GM12891 (cell line): ENCODE measurements around the gene TFRC.
"Not testable (repeated sequence)": the region's sequence is repeated elsewhere in the genome, so short reads cannot be mapped to it uniquely, and the experiment has no call there.

Experiments
- DNase-seq: peaks from one replicate; pipeline ENCODE4 v3.0.0; 2011; ENCODE audit warnings: low spot score; ENCODE audit not compliant: insufficient read length
- FAIRE-seq: peaks from 2 replicates; lab custom pipeline; 2011; peaks lifted over from hg19 to GRCh38; lab: Jason Lieb, UNC
- PAX5 ChIP-seq: IDR thresholded peaks from 2 replicates; pipeline ENCODE4 v1.6.1; 2011; ENCODE audit warnings: low read length, moderate library complexity, mild to moderate bottlenecking; ENCODE audit not compliant: insufficient read depth, severe bottlenecking
- POLR2A ChIP-seq: IDR thresholded peaks from 2 replicates; pipeline ENCODE4 v1.6.1; 2011; ENCODE audit warnings: low read depth, low read length, control low read depth
- POLR2AphosphoS5 ChIP-seq: IDR thresholded peaks from 2 replicates; pipeline ENCODE4 v1.6.1; 2011; ENCODE audit warnings: low read depth, low read length, control low read depth
- POU2F2 ChIP-seq: IDR thresholded peaks from 2 replicates; pipeline ENCODE4 v1.6.1; 2011; ENCODE audit warnings: low read depth, mild to moderate bottlenecking, control low read depth, low read length, moderate library complexity
- SPI1 ChIP-seq: IDR thresholded peaks from 2 replicates; pipeline ENCODE4 v1.6.1; 2011; ENCODE audit warnings: low read depth, low read length, control low read depth
- TAF1 ChIP-seq: IDR thresholded peaks from 2 replicates; pipeline ENCODE4 v1.6.1; 2011; ENCODE audit warnings: low read depth, low read length, control low read depth

TFRC gene

DNA sequence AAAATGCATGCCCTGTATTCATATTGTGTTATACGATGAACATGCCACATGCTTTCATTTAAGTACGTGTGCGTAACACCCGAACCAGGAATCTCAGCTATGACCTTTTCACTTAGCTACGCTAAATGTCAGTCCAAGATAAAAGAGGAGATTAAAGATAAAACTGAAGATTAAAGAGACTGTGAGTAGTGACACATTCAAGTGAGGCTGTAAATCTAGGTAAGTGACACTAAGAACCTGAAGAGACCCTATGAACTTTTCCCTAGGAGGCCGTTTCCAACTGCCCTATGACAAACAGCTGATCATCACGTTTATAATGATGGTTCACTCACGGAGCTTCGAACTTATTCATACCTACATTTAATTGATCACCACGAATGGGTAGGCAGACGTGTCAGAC lies 32.2 kb downstream of the TFRC start:
- DNase-seq, result no peak
- TF ChIP-seq TAF1 (no peak), POLR2A (no peak; the same call in 1 of the 2 replicates), SPI1 (no peak), PAX5 (no peak), POLR2AphosphoS5 (no peak; the same call in 1 of the 2 replicates), POU2F2 (no peak)
- no peak for FAIRE-seq

DNA sequence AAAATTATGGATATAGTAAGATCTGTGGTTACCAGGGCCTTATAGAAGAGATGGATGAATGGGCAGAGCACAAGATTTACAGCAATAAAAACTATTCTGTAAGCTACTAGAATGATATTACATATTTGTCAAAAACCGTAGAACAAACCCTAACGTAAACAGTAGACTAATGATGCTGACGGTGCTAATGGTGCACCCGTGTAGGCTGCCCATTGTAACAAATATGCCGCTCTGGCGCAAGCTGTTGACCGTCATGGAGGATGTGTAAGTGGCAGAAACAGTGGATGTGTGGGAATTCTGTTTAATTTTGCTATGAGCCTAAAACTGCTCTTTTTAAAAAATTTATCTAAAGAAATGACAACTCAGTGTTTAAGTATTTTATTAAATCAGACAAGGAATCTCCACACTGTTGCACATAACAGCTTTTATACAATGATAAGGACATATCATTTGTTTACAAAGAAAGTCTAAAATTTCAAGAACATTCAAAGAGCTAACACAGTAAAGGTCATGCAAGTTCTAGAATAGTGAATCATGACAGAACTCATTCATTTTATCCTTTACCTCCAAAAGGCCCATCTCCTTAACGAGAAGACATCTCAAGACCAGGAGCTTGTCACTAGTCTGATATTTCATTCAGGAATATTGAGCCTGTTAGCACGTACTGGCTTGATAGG lies 32.8 kb downstream of the TFRC start:
- TF ChIP-seq POLR2A, result peak; percentile 48; the same call in 1 of the 2 replicates
- no peak for TF ChIP-seq SPI1
- FAIRE-seq (no peak), DNase-seq (no peak)

DNA sequence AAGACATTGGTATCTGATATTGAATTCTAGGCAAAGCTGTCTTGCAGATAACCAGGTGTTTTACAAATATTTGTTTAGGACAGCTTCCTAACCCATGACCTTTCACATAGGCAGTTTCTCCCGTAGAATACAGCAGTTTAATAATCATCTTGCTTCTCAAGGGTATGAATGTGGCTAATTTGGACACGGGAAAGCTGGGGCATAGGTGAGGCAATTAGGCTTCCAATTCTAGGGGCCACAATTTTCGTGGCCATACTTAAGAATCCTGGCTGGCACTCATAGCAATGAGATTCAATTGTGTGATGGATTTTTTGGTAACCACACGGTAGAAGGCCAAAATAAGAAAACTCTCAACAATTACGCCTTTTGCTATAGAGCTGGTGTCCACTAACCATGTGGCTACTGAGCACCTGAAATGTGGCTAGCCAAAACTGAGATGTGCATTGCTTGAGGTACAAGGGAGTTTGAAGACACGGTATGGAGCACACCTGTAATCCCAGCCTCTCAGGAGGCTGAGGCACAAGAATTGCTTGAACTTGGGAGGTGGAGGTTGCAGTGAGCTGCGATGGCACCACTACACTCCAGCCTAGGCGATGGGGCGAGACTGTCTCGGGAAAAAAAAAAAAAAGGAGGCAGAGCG lies 34.4 kb downstream of the TFRC start:
- TF ChIP-seq POU2F2 (no peak), POLR2AphosphoS5 (peak; percentile 60; the same call in 1 of the 2 replicates), POLR2A (peak; percentile 49)
- DNase-seq (no peak), FAIRE-seq (peak; percentile 62)

DNA sequence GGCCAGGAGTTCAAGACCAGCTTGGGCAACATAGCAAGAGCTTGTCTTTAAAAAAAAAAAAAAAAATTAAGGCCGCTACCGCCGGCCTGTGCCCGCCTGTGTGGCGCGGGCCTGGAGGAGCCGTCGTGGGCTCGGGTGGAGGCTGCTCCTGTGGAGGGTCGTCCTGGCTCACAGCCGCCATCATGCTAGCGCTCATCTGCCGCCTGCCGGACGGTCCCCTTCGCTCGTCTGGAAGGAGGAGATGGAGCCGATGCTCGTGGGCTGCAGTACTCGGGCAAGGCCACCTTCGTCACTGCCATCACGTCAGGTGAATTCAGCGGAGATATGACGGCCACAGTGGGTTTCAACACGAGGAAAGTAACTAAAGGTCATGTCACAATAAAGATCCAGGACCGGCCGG lies 37.4 kb downstream of the TFRC start:
- FAIRE-seq, result no peak
- TF ChIP-seq POU2F2, result no peak
- TF ChIP-seq TAF1, result no peak
- no peak for TF ChIP-seq SPI1
- TF ChIP-seq POLR2A, result no peak
- no peak for TF ChIP-seq POLR2AphosphoS5
- no peak for TF ChIP-seq PAX5

DNA sequence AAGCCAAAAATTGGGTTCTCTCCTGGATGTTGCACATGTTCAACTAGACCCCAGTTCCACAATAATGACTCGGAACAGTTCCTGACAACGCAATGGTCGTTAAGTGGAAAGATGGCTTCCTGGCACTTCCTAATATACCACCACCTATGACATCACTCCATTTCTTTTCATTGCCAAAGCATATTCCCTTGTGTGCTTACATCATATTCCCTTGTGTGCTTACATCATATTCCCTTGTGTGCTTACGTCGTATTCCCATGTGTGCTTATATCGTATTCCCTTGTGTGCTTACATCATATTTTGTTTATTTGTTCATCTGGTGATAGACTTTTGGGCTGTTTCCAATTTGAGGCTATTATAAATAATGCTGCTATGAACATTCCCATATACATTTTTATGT lies 39.2 kb downstream of the TFRC start:
- TF ChIP-seq POU2F2, result no peak
- no peak for TF ChIP-seq POLR2AphosphoS5
- TF ChIP-seq TAF1, result no peak
- TF ChIP-seq SPI1, result no peak
- TF ChIP-seq PAX5, result no peak
- TF ChIP-seq POLR2A, result no peak
- FAIRE-seq (no peak), DNase-seq (no peak)

More for the DNA sequence above, 37.4 kb downstream of the TFRC start:
- DNase-seq, result no peak

DNA sequence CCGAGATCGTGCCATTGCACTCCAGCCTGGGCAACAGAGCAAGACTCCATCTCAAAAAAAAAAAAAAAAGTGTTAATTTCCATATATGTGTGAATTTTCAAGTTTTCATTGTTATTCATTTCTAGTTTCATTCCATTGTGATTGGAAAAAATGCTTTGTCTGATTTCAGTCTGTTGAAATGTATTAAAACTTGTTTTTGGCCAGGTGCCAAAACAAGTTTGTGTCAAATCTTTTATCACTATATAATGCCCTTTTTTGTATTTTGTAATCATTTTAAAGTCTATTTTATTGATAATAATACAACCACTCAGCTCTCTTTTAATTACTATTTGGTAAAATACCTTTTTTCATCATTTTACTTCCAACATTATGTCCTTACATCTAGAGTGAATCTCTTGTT lies 42.5 kb downstream of the TFRC start:
- TF ChIP-seq POLR2A (no peak), TAF1 (no peak), SPI1 (no peak), POLR2AphosphoS5 (no peak), POU2F2 (no peak), PAX5 (no peak)
- no peak for DNase-seq
- FAIRE-seq, result no peak

DNA sequence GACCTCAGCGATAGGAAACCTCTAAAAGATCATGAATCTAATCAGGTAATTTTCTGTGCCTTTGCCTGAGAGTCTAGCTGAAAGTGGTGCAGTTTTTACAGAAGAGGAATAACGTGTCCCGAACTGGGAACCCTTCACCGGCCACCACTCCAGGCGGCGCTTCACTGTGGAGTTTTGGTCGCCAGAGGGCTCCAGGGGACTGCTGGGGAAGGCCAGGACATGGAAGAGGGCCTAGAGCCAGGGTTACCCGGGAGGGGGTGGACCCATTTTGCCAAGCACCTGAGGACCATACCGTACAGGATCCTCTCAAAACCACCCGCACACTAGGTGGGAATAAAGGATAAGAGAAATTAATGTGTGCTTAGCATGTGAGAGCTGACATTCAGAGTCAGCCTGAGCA lies 55.8 kb downstream of the TFRC start:
- not testable (repeated sequence) for DNase-seq, FAIRE-seq

DNA sequence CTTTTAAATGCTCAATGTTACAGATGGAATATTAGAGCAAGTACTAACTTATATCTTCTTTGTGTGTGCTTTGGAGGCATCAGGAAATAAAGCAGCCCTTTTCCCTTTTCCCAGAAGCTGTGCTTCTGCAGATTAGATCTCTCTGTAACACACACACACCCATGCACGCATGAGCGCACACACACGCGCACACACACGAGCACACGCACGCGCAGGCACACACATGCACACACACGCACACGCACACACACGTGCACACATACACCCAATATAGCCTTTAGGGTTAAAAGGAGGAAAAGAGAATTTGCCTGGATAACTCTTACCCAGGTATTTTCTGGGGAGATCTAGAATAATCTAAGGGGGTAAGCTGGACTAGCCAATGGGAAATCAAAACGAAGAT lies 56.9 kb downstream of the TFRC start:
- TF ChIP-seq TAF1, result no peak
- TF ChIP-seq POU2F2, result no peak
- TF ChIP-seq POLR2AphosphoS5, result no peak
- TF ChIP-seq SPI1, result no peak
- no peak for TF ChIP-seq POLR2A
- TF ChIP-seq PAX5, result peak; percentile 18
- FAIRE-seq (no peak), DNase-seq (no peak)

DNA sequence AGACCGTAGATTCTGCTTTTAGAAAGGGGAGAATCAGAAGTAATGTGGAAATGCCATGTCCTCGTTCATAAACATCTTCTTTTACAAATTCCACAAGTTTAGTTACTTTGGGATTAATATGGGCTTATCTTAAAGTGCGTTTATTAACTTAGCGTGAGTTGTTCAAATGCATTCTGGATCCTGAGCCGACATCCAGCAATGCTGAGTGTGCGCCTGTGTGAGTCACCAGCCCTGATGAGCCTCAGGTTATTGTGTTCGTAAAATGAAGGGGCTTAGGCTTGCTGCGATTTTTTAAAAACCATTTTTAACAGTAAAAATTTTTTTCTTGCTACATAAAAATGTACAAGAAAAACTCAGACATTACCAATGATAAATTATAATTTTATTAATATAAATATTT lies 57.9 kb downstream of the TFRC start:
- FAIRE-seq, result no peak
- no peak for DNase-seq
- no peak for TF ChIP-seq POLR2AphosphoS5
- TF ChIP-seq POLR2A, result no peak
- no peak for TF ChIP-seq POU2F2
- TF ChIP-seq TAF1, result no peak
- TF ChIP-seq PAX5, result no peak
- no peak for TF ChIP-seq SPI1

DNA sequence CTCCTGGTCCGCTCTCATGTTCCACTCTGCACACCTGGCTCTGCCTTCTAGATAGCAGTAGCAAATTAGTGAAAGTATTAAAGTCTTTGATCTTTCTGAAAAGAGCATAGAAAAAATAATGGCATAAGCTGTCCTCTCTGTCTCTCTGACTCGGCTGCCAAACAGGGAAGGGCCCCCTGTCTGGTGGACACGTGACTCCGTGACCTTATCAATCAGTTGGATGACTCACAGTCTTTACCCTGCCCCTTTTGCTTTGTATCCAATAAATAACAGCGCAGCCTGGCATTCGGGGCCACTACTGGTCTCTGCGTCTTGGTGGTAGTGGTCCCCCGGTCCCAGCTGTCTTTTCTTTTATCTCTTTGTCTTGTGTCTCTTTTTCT lies 59.4 kb downstream of the TFRC start:
- DNase-seq, FAIRE-seq: not testable (repeated sequence)

DNA sequence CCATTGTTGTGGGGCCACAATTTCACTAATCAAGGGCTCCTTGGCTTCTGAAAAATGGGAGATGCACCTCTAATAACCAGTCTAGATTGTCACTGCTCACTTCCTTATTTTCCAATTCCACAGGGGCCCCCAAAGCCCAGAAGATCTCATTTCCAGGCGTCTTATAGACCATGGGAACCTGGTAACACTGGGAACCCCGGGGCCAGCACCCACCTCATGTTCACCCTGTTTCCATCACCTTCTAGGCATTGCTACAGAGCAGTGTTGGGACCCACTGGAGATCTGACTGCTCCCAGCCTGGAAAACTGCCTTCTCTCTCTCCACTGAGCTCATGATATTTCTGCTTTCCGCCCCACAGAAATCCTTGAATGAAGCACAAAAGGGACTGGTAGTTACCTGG lies 61.5 kb downstream of the TFRC start:
- FAIRE-seq, result no peak
- no peak for TF ChIP-seq POLR2AphosphoS5
- TF ChIP-seq POLR2A, result no peak
- TF ChIP-seq SPI1, result 0 out of 2 replicates have a peak, but pooled peaks have one; percentile 17
- TF ChIP-seq PAX5, result no peak
- DNase-seq, result no peak

DNA sequence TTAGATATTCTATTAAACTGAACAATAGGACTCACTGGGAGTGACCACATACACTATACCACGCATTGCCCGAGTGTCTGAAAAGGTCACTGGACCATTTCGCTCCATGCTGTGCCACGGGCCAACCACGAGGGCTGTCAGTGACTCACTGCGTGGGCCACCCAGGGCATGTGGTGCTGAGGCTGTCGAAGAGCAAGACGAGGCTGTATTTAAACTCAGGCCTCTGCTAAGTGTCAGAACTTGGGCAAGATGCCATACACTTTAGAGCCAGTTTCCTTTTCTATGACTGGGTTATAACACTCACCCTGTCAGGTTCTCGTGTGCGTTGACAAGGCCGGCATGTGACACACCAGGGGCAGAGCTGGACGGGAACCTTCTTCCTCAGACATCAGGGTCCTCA lies 62.3 kb downstream of the TFRC start:
- not testable (repeated sequence) for FAIRE-seq, DNase-seq

DNA sequence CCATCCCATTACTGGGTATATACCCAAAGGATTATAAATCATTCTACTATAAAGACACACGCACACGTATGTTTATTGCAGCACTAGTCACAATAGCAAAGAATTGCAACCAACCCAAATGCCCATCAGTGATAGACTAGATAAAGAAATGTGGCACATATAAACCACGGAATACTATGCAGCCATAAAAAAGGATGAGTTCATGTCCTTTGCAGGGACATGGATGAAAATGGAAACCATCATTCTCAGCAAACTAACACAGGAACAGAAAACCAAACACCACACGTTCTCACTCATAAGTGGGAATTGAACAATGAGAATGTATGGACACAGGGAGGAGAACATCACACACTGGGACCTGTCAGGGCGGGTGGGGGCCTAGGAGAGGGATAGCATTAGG lies 63.7 kb downstream of the TFRC start:
- DNase-seq, FAIRE-seq: not testable (repeated sequence)
